ENCODE data around the gene SYTL3. TPM values are rescaled to one million over a fixed set of nuclear protein-coding genes. Genes with fewer than 3 reads are reported as not detected.
A peak's percentile ranks its signal among the peaks of the same experiment; 100 is the strongest.

Gene SYTL3
- total RNA-seq, 1 experiment from 2014 or later: 0.28 TPM

GRCh38 chr6:158644231-158645063 is 5.4 kb upstream of the SYTL3 start, which contains the start of gene DYNLT1 (continued):
- TF ChIP-seq FOXK1 (CRISPR knock-in tag; IDR thresholded peaks at IDR 0.05) (peak; percentile 57), CREB1 (CRISPR knock-in tag; IDR thresholded peaks at IDR 0.05) (no peak), HMGXB4 (CRISPR knock-in tag; IDR thresholded peaks at IDR 0.05) (peak; percentile 98), ZNF219 (CRISPR knock-in tag; IDR thresholded peaks at IDR 0.05; ENCODE audit: borderline replicate concordance) (no peak), GABPB1 (CRISPR knock-in tag; IDR thresholded peaks at IDR 0.05) (no peak), FOXP1 (CRISPR knock-in tag; IDR thresholded peaks at IDR 0.05; ENCODE audit: borderline replicate concordance) (peak; percentile 85), NFYB (CRISPR knock-in tag; conservative IDR thresholded peaks at IDR 0.05; ENCODE audit: low read depth) (no peak), CREM (CRISPR knock-in tag; IDR thresholded peaks at IDR 0.05) (peak; percentile 25; the same call in 1 of the 2 replicates), ZNF532 (CRISPR knock-in tag; IDR thresholded peaks at IDR 0.05; ENCODE audit: borderline replicate concordance) (no peak)
- TF ChIP-seq, protein P1, sequence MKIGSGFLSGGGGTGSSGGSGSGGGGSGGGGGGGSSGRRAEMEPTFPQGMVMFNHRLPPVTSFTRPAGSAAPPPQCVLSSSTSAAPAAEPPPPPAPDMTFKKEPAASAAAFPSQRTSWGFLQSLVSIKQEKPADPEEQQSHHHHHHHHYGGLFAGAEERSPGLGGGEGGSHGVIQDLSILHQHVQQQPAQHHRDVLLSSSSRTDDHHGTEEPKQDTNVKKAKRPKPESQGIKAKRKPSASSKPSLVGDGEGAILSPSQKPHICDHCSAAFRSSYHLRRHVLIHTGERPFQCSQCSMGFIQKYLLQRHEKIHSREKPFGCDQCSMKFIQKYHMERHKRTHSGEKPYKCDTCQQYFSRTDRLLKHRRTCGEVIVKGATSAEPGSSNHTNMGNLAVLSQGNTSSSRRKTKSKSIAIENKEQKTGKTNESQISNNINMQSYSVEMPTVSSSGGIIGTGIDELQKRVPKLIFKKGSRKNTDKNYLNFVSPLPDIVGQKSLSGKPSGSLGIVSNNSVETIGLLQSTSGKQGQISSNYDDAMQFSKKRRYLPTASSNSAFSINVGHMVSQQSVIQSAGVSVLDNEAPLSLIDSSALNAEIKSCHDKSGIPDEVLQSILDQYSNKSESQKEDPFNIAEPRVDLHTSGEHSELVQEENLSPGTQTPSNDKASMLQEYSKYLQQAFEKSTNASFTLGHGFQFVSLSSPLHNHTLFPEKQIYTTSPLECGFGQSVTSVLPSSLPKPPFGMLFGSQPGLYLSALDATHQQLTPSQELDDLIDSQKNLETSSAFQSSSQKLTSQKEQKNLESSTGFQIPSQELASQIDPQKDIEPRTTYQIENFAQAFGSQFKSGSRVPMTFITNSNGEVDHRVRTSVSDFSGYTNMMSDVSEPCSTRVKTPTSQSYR (CRISPR knock-in tag; IDR thresholded peaks at IDR 0.05): no peak

DNA sequence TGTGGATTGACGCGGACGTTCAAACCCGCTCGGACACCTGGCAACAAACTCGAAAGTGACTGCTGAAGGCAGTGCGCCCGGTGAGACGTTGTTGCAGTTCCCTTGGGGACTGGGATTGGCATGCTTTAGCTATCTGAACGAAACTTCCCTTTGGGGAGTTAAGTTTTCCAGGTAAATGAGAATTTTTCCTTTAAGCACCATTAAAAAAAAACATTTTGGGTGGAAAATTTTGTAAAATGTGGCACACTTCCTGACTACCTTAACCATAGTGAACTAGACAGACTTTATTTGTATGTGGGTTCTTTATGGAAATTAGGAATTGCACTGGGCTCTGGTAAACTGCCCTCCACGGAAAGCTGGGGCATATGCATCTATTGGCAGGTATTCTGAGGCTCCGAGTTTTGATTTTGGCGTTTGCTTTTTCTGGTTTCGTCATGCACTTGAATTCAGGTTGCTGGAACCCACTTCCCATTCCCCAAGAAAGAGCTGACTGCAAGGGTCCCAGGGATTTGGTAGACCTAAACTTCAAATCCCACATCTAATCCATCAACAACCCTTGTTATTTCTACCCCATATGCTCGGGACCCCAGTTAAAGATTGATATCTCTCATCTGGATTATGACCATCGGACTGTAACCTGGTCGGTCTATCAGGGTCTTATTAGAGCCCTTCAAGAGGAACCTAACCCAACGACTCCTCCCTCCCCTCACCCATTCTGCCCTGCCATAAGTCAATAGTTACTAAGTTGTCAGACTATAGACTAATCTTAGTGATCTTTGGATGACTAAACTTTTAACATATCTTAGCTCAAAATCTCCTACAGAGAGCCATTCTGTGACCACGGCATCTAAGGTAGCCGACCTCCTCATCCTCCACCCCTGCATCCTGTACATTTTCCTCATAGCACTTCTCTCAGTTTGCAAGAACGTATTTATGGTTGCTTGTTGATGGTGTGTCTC is 4.5 kb upstream of the SYTL3 start:
- Mint-ChIP-seq H3K9me3 (no peaks in the 10 kb centered on the region), H3K36me3 (peaks cover 4% of the 10 kb centered on the region), H3K4me3 (peak overlapping the region; percentile 88), H3K27ac (peak overlapping the region; percentile 44; the same call in 1 of the 2 replicates), H3K4me1 (peaks cover 29% of the 10 kb centered on the region), H3K27me3 (ENCODE audit: low read depth) (peaks cover 15% of the 10 kb centered on the region)
- ATAC-seq (no peak), DNase-seq (ENCODE audit: low spot score) (no peak)
- POLR2A ChIA-PET: interaction anchor here (0.6 to 1.6 kb wide), 6 partner anchors 13 to 354 kb away, joined by 3 to 5 read pairs (median 4); partner anchors contain the start of gene RSPH3
- CTCF ChIA-PET: interaction anchor here (0.8 to 4.8 kb wide), 14 partner anchors 14 to 489 kb away, joined by 3 to 36 read pairs (median 4); partner anchors contain the start of gene RSPH3
- TF ChIP-seq TEAD4 (CRISPR knock-in tag; IDR thresholded peaks at IDR 0.05) (no peak), MYBL2 (CRISPR knock-in tag; IDR thresholded peaks at IDR 0.05) (no peak), TEAD1 (CRISPR knock-in tag; IDR thresholded peaks at IDR 0.05) (no peak), ZNF121 (CRISPR knock-in tag; IDR thresholded peaks at IDR 0.05) (no peak), JAZF1 (CRISPR knock-in tag; IDR thresholded peaks at IDR 0.05) (no peak), CREB1 (CRISPR knock-in tag; IDR thresholded peaks at IDR 0.05) (no peak), NR1H2 (CRISPR knock-in tag; IDR thresholded peaks at IDR 0.05) (no peak), FOXJ3 (CRISPR knock-in tag; IDR thresholded peaks at IDR 0.05; ENCODE audit: borderline replicate concordance) (no peak), SOX15 (CRISPR knock-in tag; IDR thresholded peaks at IDR 0.05) (no peak), USF1 (CRISPR knock-in tag; IDR thresholded peaks at IDR 0.05) (no peak), NFATC4 (CRISPR knock-in tag; IDR thresholded peaks at IDR 0.05) (no peak), ERG (CRISPR knock-in tag; IDR thresholded peaks at IDR 0.05) (no peak)
- TF ChIP-seq, protein P2, sequence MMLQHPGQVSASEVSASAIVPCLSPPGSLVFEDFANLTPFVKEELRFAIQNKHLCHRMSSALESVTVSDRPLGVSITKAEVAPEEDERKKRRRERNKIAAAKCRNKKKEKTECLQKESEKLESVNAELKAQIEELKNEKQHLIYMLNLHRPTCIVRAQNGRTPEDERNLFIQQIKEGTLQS (CRISPR knock-in tag; conservative IDR thresholded peaks at IDR 0.05): no peak

Measured in WTC11 (cell line).